ENCODE data around the gene DCAF8. TPM values are rescaled to one million over a fixed set of nuclear protein-coding genes. Genes with fewer than 3 reads are reported as not detected.
A peak's percentile ranks its signal among the peaks of the same experiment; 100 is the strongest.

DCAF8 gene
- total and polyA plus RNA-seq, 2 of the 4 experiments (the other 2 are of a cell fraction) = 83.3 to 83.8 TPM

GRCh38 chr1:160221089-160221488 is 41.3 kb downstream of the DCAF8 start:
- no peak for DNase-seq
- H2AK5ac ChIP-seq (ENCODE audit: low read depth, low read length) = no peak overlapping the region
- H3K27ac ChIP-seq (ENCODE audit: insufficient read depth, low read length) = no peak overlapping the region
- POLR2A ChIA-PET (ENCODE audit: unreplicated experiment) = no interaction called here
- no peaks in the 10 kb centered on the region for H3K9me3 ChIP-seq (ENCODE audit: control insufficient read depth, insufficient read depth, low read length)
- H2AFZ ChIP-seq (replicated peaks; ENCODE audit: low read length, poor library complexity) = no peak overlapping the region
- no TSS peak for BruUV-seq (replicated peaks)
- H4K5ac ChIP-seq (ENCODE audit: low read depth, low read length) = no peak overlapping the region
- dilution Hi-C loops (cut with HindIII; ENCODE audit: low sequenced_read_pairs, unreplicated experiment) (no loop called here), in situ Hi-C loops (cut with MboI; ENCODE audit: low sequenced_read_pairs) (no loop called here), intact Hi-C loops (cut with micrococcal nuclease) (no loop called here)
- ATAC-seq (ENCODE audit: low read depth) = no peak
- no peak overlapping the region for H3K56ac ChIP-seq (ENCODE audit: extremely low read depth, insufficient read depth, low read length)
- H3K79me1 ChIP-seq (ENCODE audit: low read depth in 1 of 2, low read length in 2 of 2) = peaks cover 0 to 12% of the 10 kb centered on the region in 2 experiments; a peak in 2 of 4 replicates
- no peak overlapping the region for H2BK15ac ChIP-seq (ENCODE audit: low read depth, low read length)
- H2AK9ac ChIP-seq (replicated peaks; ENCODE audit: low read depth, low read length, poor library complexity) = no peak overlapping the region
- H3K27me3 ChIP-seq (ENCODE audit: control insufficient read depth, insufficient read depth, low read length) = no peaks in the 10 kb centered on the region
- H3K36me3 ChIP-seq (ENCODE audit: control insufficient read depth, insufficient read depth, low read length) = peaks cover 63% of the 10 kb centered on the region
- no peak overlapping the region for H3K4me2 ChIP-seq (ENCODE audit: low read depth, low read length)
- H3K14ac ChIP-seq (replicated peaks; ENCODE audit: low read depth, low read length) = no peak overlapping the region
- no peak overlapping the region for H2BK20ac ChIP-seq (ENCODE audit: low read depth, low read length)
- TF ChIP-seq CEBPB (IDR thresholded peaks at IDR 0.05; ENCODE audit: low read depth, low read length) (peak; percentile 42; the same call in 1 of the 2 replicates), USF2 (IDR thresholded peaks at IDR 0.05; ENCODE audit: low read depth, low read length) (no peak), MAFK (IDR thresholded peaks at IDR 0.05; ENCODE audit: low read depth, low read length) (no peak), NFE2L2 (IDR thresholded peaks at IDR 0.05; ENCODE audit: low read depth, low read length) (no peak), RAD21 (IDR thresholded peaks at IDR 0.05; ENCODE audit: low read length) (no peak), MAZ (IDR thresholded peaks at IDR 0.05; ENCODE audit: borderline replicate concordance, low read depth, low read length) (no peak), SMC3 (IDR thresholded peaks at IDR 0.05; ENCODE audit: low read depth, low read length) (no peak), MXI1 (IDR thresholded peaks at IDR 0.05; ENCODE audit: borderline replicate concordance, low read depth, low read length) (no peak), RCOR1 (IDR thresholded peaks at IDR 0.05; ENCODE audit: insufficient replicate concordance, low read length) (no peak)
- no peak overlapping the region for H3K4ac ChIP-seq (ENCODE audit: low read depth, low read length)
- peaks cover 21% of the 10 kb centered on the region for H3K4me1 ChIP-seq (ENCODE audit: control insufficient read depth, insufficient read depth, low read length)
- H3K23ac ChIP-seq (ENCODE audit: low read depth, low read length) = no peak overlapping the region
- peaks cover 28% of the 10 kb centered on the region for H4K20me1 ChIP-seq (ENCODE audit: insufficient read depth, low read length)
- H4K8ac ChIP-seq (ENCODE audit: low read depth in 2 of 2, low read length in 2 of 2) = no peak overlapping the region
- H3K9ac ChIP-seq (ENCODE audit: low read depth, low read length) = no peak overlapping the region
- no peak overlapping the region for H2BK120ac ChIP-seq (ENCODE audit: low read depth, low read length)
- no peak overlapping the region for H4K91ac ChIP-seq (ENCODE audit: insufficient read depth, low read depth, low read length)
- H3K4me3 ChIP-seq (ENCODE audit: insufficient read depth, low read depth, low read length) = no peak overlapping the region
- H3K18ac ChIP-seq (ENCODE audit: low read depth, low read length) = no peak overlapping the region
- peaks cover 6% of the 10 kb centered on the region for H3K9me1 ChIP-seq (ENCODE audit: insufficient read depth, low read length)
- no peak overlapping the region for H2BK5ac ChIP-seq (ENCODE audit: low read depth, low read length, poor library complexity, severe bottlenecking)
- CTCF ChIA-PET = interaction anchor here (1.0 to 5.2 kb wide), 4 partner anchors 29 to 120 kb away, joined by 3 to 63 read pairs (median 4); no protein-coding TSS in a partner anchor

Data from IMR-90 (cell line).